Immature natural killer cell (primary cell): ENCODE data around the gene ARHGEF28. TPM values are rescaled to one million over a fixed set of nuclear protein-coding genes. Genes with fewer than 3 reads are reported as not detected.
A peak's percentile ranks its signal among the peaks of the same experiment; 100 is the strongest.

ENCODE experiments used
- DNase-seq, 3 donors: peaks; one replicate each; pipeline ENCODE4 v3.0.0; 2022; ENCODE audit warnings: mixed read lengths in 1 of 3
- H3K27ac Mint-ChIP-seq, 6 donors: one replicate each; pipeline ENCODE4 v1.8.0; 2020; ENCODE audit warnings: mixed read lengths in 6 of 6, mild to moderate bottlenecking in 5 of 6, inconsistent platforms in 4 of 6, moderate library complexity in 3 of 6
- H3K27me3 Mint-ChIP-seq, 3 donors: one replicate each; pipeline ENCODE4 v1.8.0; 2020 to 2021; ENCODE audit warnings: low read depth in 3 of 3, mild to moderate bottlenecking in 3 of 3, mixed read lengths in 3 of 3, moderate library complexity in 3 of 3, inconsistent platforms in 1 of 3
- H3K36me3 Mint-ChIP-seq, 3 donors: one replicate each; pipeline ENCODE4 v1.8.0; 2020; ENCODE audit warnings: mixed read lengths in 3 of 3, inconsistent platforms in 2 of 3, mild to moderate bottlenecking in 2 of 3
- H3K4me1 Mint-ChIP-seq, 2 donors: one replicate each; pipeline ENCODE4 v1.8.0; 2020; ENCODE audit warnings: inconsistent platforms in 2 of 2, mild to moderate bottlenecking in 2 of 2, mixed read lengths in 2 of 2, moderate library complexity in 1 of 2
- H3K4me3 Mint-ChIP-seq, 5 donors: one replicate each; pipeline ENCODE4 v1.8.0; 2020; ENCODE audit warnings: mild to moderate bottlenecking in 5 of 5, mixed read lengths in 5 of 5, inconsistent platforms in 3 of 5, moderate library complexity in 3 of 5
- H3K9me3 Mint-ChIP-seq, 6 donors: one replicate each; pipeline ENCODE4 v1.8.0; 2020; ENCODE audit warnings: mild to moderate bottlenecking in 6 of 6, mixed read lengths in 6 of 6, inconsistent platforms in 4 of 6, moderate library complexity in 3 of 6
- polyA plus RNA-seq, 3 donors: library from polyadenylated mRNA; unstranded; fragments of 300-500 nt; fragmentation: Illumina TruSeq; gene quantifications; one replicate each; pipeline ENCODE4 v1.2.3, GENCODE V29; 2021

Gene ARHGEF28
- polyA plus RNA-seq, 3 donors from 2014 or later: 0.66 to 0.85 TPM; not detected in 1

DNA sequence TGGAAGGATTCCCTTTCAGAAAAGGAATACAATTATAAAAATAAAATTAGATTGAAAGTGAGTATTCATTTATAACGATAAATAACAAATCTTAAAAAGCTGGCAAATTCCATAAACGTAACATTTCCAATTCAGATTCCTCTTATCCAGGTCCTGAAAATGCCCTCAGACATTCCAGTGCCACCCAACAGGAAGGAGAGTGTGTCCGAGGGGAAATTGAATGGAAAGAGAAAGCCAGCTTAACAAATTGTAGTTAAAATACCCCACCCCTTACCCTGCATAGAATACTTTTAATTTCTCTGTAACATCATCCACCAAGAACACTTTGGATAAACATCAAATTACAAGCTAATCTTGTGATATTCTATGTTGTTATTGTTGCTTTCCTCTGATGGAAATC lies 72.0 kb downstream of the ARHGEF28 start:
- H3K9me3 Mint-ChIP-seq: no peaks in the 10 kb centered on the region
- no peak overlapping the region for H3K4me3 Mint-ChIP-seq
- no peak overlapping the region for H3K27ac Mint-ChIP-seq
- peaks cover 0 to 5% (median 2%) of the 10 kb centered on the region in 3 donors for H3K27me3 Mint-ChIP-seq
- peaks cover 35 to 48% of the 10 kb centered on the region in 2 donors for H3K4me1 Mint-ChIP-seq
- H3K36me3 Mint-ChIP-seq: peaks cover 7 to 25% (median 7%) of the 10 kb centered on the region in 3 donors
- no peak for DNase-seq

DNA sequence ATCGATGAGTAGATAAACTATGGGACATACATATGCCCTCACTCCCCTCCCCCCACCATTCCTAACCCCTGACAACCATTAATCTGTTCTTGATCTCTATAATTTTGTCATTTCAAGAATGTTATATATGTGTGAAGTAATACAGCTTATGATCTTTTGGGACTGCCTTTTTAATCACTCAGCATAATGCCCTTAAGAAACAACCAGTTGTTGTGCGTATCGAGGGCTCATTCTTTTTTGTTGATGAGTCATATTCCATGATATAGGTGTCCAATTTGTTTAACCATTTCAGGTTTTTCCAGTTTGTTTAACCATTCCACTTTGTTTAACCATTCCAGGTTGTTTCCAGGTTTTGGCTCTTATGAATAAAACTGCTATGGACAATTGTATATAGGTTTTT lies 75.6 kb downstream of the ARHGEF28 start:
- H3K9me3 Mint-ChIP-seq: no peaks in the 10 kb centered on the region
- H3K4me1 Mint-ChIP-seq: peaks cover 5 to 13% of the 10 kb centered on the region in 2 donors
- H3K4me3 Mint-ChIP-seq: no peak overlapping the region
- peaks cover 2 to 3% (median 2%) of the 10 kb centered on the region in 3 donors for H3K27me3 Mint-ChIP-seq
- no peak overlapping the region for H3K27ac Mint-ChIP-seq
- DNase-seq: no peak
- H3K36me3 Mint-ChIP-seq: peaks cover 0 to 21% (median 8%) of the 10 kb centered on the region in 3 donors

DNA sequence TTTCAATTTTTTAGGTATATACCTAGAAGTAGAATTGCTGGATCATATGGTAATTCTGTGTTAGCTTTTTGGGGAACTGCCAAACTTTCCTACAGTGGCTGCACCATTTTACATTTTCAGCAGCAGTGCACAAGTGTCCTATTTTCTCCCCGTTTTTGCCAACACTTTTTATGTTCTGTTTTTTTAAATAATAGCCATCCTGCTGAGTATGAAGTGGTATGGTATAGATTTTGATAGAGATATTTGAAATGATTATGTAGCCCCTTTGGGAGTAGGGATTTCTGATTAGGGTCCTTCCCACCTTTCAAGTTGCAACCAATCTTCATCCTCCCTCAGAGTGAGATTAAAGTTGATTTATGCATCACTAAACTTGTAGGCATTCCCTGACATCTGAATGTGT lies 76.5 kb downstream of the ARHGEF28 start:
- H3K9me3 Mint-ChIP-seq: no peaks in the 10 kb centered on the region
- H3K27me3 Mint-ChIP-seq: peaks cover 2 to 3% (median 2%) of the 10 kb centered on the region in 3 donors
- no peak overlapping the region for H3K27ac Mint-ChIP-seq
- peaks cover 0 to 18% (median 5%) of the 10 kb centered on the region in 3 donors for H3K36me3 Mint-ChIP-seq
- H3K4me1 Mint-ChIP-seq: peaks cover 5 to 9% of the 10 kb centered on the region in 2 donors
- no peak overlapping the region for H3K4me3 Mint-ChIP-seq
- no peak for DNase-seq

DNA sequence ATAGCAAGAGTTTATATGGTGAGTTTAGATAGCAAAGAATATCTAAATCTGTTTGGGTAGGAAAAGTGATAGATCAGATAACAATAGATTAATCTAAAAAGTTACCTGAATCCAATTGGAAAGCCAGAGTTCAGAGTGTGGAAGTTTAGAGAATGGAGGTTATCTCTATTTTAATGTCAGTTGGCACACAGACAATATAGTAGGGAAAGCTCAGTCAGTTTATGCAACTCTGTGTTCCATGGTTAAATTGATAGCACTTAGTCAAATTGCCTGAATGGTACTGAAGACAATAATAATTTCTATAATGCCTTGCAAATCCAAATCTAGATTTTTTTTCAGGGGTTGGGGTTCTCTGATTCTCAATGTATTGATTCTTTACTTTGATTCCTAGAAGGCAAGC lies 77.0 kb downstream of the ARHGEF28 start:
- Mint-ChIP-seq H3K27ac (no peak overlapping the region), H3K27me3 (peaks cover 2 to 3% (median 2%) of the 10 kb centered on the region in 3 donors), H3K4me1 (peaks cover 5 to 7% of the 10 kb centered on the region in 2 donors), H3K36me3 (peaks cover 0 to 18% (median 4%) of the 10 kb centered on the region in 3 donors), H3K9me3 (no peaks in the 10 kb centered on the region), H3K4me3 (no peak overlapping the region)
- DNase-seq: no peak

DNA sequence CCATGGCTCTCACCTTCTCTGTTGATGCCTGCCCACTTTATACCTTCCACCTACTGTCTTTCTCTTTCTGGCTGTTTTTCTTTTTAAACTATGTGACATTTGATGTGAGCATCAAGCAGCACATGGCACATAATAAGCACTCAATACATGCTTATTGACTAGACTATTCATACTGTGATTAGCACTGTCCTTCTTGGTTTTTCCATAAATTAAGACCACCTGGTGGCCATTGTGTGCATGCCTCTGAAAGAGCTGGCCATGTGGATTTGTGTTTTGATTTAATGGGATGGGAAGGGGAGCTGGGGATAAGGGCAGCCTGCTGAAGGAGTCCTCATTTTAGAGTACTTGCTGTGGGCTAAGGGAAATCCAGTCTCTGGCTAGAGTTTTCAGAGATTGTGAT lies 79.4 kb downstream of the ARHGEF28 start:
- peak overlapping the region in 1 of 6 donors; percentile 44 for H3K27ac Mint-ChIP-seq
- no peak for DNase-seq
- peaks cover 0 to 6% (median 4%) of the 10 kb centered on the region in 3 donors for H3K36me3 Mint-ChIP-seq
- H3K4me3 Mint-ChIP-seq: no peak overlapping the region
- no peaks in the 10 kb centered on the region for H3K4me1 Mint-ChIP-seq
- peaks cover 0 to 7% (median 0%) of the 10 kb centered on the region in 6 donors for H3K9me3 Mint-ChIP-seq
- H3K27me3 Mint-ChIP-seq: peaks cover 1 to 3% (median 2%) of the 10 kb centered on the region in 3 donors

DNA sequence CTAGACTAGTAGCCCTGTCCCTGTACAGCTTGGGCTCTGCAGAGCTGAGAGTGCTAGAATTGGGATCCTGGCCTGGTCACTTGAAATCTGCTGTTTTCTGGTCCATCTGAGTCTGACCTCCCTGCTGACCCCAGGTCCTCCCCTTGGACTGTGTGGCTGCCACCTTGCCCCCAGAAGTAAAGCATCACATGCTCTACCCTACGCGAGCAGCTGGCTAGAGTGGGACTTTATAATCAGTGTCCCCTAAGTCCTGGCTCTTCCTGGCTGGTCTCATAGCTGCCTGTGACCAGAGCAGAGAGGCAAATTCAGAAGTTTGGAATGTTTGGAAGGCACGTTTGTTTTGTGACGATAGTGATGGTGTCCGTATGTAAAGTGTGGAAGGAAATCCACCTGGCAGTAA lies 81.0 kb downstream of the ARHGEF28 start:
- Mint-ChIP-seq H3K4me1 (no peaks in the 10 kb centered on the region), H3K36me3 (peaks cover 0 to 5% (median 4%) of the 10 kb centered on the region in 3 donors), H3K27ac (no peak overlapping the region), H3K27me3 (peaks cover 1 to 3% (median 2%) of the 10 kb centered on the region in 3 donors), H3K9me3 (peaks cover 0 to 8% (median 0%) of the 10 kb centered on the region in 6 donors), H3K4me3 (no peak overlapping the region)
- DNase-seq: no peak

DNA sequence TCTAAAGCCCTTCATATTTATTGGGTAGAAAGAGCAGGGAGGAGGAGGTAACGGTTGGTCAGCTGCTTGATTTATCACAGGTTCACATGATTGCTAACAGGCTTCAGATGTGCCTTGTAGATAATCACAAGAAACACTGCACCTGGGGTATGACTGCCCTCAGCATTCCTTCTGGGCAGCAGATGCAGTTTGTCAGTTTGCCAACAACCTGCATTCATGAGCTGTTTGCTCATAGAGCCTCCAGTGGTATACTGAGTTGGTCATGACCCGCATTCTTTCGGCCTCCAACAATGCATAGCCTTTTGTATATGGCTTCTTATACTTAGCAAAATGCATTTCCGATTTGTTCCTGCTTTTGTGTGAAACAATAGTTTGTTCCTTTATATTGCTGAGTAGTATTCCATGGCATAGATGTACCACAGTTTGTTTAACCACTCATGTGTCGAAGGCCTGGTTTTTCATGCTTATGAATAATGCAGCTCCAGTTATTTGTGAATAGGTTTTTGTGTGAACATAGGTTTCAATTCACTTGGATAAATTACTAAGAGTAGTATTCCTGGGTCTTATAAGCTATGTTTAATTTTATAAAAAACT lies 83.6 kb downstream of the ARHGEF28 start:
- Mint-ChIP-seq H3K4me3 (no peak overlapping the region), H3K36me3 (peaks cover 0 to 5% (median 4%) of the 10 kb centered on the region in 3 donors), H3K27me3 (peaks cover 0 to 3% (median 0%) of the 10 kb centered on the region in 3 donors), H3K9me3 (peaks cover 0 to 8% (median 0%) of the 10 kb centered on the region in 6 donors), H3K27ac (no peak overlapping the region), H3K4me1 (peaks cover under 1 to 8% of the 10 kb centered on the region in 2 donors)
- no peak for DNase-seq

DNA sequence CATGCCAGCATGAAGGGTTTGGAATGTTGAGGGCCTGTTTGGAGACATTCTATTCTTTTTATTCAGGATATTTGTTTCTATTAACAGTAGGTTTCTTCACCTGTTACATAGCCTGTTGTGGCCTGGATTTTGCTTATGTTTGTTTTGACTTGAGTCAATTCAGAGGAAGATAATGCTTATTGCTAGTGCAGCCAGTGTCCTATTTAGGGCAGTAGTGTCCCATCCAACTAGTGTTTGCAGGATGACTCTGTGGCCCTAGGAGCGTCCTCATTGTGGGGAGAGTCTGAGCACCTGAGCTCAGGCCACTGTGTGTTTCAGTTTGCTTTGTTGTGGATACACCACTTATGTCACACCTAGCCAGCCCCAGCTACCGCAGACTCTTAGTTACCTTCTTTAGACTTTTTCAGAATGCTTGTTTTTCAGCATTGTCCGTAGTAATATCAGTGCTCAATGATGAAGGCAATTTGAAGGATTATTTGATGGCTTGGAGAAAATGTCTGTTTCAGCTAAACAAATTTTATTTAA lies 90.3 kb downstream of the ARHGEF28 start:
- Mint-ChIP-seq H3K27ac (no peak overlapping the region), H3K4me3 (peak overlapping the region in 1 of 5 donors; percentile 3), H3K4me1 (peaks cover 14 to 27% of the 10 kb centered on the region in 2 donors), H3K9me3 (no peaks in the 10 kb centered on the region), H3K36me3 (peaks cover 0 to 6% (median 4%) of the 10 kb centered on the region in 3 donors), H3K27me3 (peaks cover 2 to 5% (median 3%) of the 10 kb centered on the region in 3 donors)
- DNase-seq: peak; percentile 20 to 37 (median 28)

DNA sequence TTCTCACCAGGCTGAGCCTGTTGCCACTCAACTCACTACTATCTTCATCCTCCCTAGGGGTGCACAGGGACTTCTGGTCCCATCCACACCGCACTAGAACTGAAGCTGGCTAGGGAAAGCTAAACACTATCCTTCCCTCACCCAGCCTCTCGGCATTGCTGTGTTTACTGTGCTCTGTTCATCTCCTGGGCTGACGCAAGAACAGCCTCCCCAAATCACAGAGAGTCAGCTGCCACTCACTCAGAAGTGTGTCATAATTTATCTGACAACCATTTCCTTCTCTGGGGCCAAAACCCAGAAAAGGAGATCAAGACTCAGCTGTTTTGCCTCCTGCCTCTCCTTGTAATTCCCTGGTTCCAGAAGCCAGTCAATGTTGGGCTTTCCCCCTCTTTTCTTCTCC lies 92.8 kb downstream of the ARHGEF28 start:
- no peak for DNase-seq
- Mint-ChIP-seq H3K36me3 (peaks cover 0 to 6% (median 4%) of the 10 kb centered on the region in 3 donors), H3K27ac (no peak overlapping the region), H3K4me3 (no peak overlapping the region), H3K9me3 (no peaks in the 10 kb centered on the region), H3K27me3 (peaks cover 2 to 5% (median 3%) of the 10 kb centered on the region in 3 donors), H3K4me1 (peaks cover 14 to 26% of the 10 kb centered on the region in 2 donors)

DNA sequence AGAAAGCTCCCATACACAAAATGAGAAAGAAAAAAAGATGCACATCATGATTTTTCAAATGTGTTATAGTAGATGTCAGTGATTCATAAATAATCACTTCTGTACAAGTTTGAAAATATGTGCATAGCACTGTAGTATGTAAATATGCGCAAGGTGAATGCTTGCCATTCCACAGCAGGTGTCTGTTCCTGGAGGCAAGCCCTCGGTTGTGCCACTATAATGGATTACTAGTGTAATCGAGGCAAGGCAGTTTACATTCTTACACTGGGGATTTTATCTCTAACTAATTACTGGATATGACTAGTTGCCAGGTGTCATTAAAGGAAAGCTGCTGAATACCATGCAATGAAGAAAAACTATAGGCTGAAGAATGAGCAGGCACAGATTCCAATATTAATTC lies 93.6 kb downstream of the ARHGEF28 start:
- Mint-ChIP-seq H3K36me3 (peaks cover 0 to 6% (median 4%) of the 10 kb centered on the region in 3 donors), H3K9me3 (no peaks in the 10 kb centered on the region), H3K27ac (peak overlapping the region in 1 of 6 donors; percentile 60), H3K27me3 (peaks cover 2 to 5% (median 3%) of the 10 kb centered on the region in 3 donors), H3K4me1 (peaks cover 13 to 19% of the 10 kb centered on the region in 2 donors), H3K4me3 (no peak overlapping the region)
- no peak for DNase-seq

DNA sequence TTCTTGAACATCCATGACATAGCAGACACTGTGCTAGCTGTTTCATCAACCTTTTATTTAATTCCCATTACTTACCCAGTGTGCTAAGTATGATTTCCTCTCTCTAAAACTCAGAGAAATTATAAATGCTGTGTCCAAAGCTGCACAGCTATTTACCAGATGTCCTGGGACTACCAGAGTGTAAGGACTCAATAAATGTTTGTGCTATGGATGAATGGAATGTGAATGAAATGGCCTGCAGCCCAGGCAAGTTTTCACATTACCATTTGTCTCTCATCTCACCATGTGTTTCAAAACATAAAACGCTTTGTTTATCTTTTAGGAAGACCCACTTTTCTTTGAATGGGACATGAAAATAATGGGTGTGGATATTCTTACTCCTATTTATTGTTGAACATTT lies 96.2 kb downstream of the ARHGEF28 start:
- no peak for DNase-seq
- Mint-ChIP-seq H3K36me3 (peaks cover 0 to 6% (median 1%) of the 10 kb centered on the region in 3 donors), H3K4me3 (no peak overlapping the region), H3K4me1 (no peaks in the 10 kb centered on the region), H3K9me3 (no peaks in the 10 kb centered on the region), H3K27me3 (peaks cover 0 to 5% (median 2%) of the 10 kb centered on the region in 3 donors), H3K27ac (no peak overlapping the region)

DNA sequence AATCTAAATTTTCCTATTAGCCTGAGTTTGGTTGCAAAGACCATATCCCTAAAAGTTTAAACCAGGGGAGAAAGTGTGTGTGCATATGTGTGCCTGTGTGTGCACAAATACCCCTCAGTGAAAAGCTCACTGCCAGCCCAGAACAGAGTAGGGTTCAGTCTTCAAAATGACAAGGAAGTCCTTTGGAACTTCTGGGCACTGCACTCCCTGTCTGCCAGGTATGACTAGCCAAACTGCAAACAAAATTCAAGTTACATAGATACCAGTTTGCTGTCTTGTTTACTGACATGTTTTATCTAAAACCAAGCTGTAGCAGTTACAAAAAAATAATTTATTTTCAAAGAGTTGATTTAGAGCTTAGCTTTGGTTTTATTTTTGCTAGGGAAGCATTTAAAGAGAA lies 100.1 kb downstream of the ARHGEF28 start:
- Mint-ChIP-seq H3K36me3 (no peaks in the 10 kb centered on the region), H3K4me1 (no peaks in the 10 kb centered on the region), H3K9me3 (no peaks in the 10 kb centered on the region), H3K4me3 (no peak overlapping the region), H3K27ac (no peak overlapping the region), H3K27me3 (no peaks in the 10 kb centered on the region)
- DNase-seq: no peak

DNA sequence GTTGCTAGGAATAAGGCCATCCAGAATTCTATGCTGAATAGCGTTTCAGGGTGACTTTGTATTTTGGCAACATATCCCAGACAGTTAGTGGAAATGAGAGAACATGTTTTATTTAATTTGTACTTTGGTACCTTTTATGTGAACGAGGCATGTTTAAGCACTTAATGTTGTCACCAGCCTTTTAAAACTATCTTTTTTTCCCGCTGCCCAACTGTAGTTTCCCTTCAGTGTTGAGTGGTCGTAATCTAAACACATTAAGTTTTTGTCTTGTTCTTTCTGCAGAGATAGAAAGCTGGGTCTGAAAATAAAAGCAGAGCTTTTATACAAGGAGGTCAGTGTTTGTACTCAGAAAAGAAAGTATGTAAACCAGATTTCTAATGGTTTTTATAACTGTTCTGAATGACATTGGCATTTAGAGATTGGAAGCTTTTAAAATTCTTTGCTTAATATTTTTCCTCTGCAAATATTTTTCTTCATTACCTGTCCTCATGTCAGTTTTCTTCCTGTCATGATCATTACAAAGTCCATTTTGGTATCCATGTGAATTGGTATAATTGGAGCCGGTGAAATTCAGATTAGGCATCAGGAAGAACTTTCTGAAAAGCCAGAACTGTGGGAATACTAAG lies 100.7 kb downstream of the ARHGEF28 start:
- H3K4me3 Mint-ChIP-seq: no peak overlapping the region
- H3K9me3 Mint-ChIP-seq: no peaks in the 10 kb centered on the region
- H3K27me3 Mint-ChIP-seq: no peaks in the 10 kb centered on the region
- H3K4me1 Mint-ChIP-seq: no peaks in the 10 kb centered on the region
- no peak for DNase-seq
- H3K36me3 Mint-ChIP-seq: no peaks in the 10 kb centered on the region
- H3K27ac Mint-ChIP-seq: no peak overlapping the region

DNA sequence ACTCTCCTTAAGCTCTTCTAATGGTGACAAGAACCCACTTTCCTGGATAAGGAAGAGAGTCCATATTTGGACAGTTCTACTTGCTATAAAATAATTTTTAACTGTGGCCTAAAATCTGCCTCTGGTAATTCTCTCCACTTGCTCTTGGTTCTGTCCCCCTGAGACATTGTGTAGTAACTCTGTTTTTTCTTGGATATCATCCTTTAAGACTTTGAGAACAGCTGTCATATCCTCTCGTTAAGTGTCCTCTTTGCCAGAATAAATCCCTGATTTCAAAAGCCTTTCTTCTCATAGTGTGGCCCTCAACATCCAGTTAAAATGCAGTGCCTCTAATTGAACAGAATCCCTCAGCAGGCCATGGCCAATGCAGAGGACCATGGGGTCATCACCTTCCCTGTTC lies 101.5 kb downstream of the ARHGEF28 start:
- H3K27me3 Mint-ChIP-seq: no peaks in the 10 kb centered on the region
- H3K4me3 Mint-ChIP-seq: no peak overlapping the region
- DNase-seq: no peak
- H3K27ac Mint-ChIP-seq: no peak overlapping the region
- H3K4me1 Mint-ChIP-seq: no peaks in the 10 kb centered on the region
- no peaks in the 10 kb centered on the region for H3K36me3 Mint-ChIP-seq
- H3K9me3 Mint-ChIP-seq: no peaks in the 10 kb centered on the region
